ENCODE data around the gene ITIH6. TPM values are rescaled to one million over a fixed set of nuclear protein-coding genes. Genes with fewer than 3 reads are reported as not detected.
"Not testable (repeated sequence)": the region's sequence is repeated elsewhere in the genome, so short reads cannot be mapped to it uniquely, and the experiment has no call there.

The ITIH6 gene, protein sequence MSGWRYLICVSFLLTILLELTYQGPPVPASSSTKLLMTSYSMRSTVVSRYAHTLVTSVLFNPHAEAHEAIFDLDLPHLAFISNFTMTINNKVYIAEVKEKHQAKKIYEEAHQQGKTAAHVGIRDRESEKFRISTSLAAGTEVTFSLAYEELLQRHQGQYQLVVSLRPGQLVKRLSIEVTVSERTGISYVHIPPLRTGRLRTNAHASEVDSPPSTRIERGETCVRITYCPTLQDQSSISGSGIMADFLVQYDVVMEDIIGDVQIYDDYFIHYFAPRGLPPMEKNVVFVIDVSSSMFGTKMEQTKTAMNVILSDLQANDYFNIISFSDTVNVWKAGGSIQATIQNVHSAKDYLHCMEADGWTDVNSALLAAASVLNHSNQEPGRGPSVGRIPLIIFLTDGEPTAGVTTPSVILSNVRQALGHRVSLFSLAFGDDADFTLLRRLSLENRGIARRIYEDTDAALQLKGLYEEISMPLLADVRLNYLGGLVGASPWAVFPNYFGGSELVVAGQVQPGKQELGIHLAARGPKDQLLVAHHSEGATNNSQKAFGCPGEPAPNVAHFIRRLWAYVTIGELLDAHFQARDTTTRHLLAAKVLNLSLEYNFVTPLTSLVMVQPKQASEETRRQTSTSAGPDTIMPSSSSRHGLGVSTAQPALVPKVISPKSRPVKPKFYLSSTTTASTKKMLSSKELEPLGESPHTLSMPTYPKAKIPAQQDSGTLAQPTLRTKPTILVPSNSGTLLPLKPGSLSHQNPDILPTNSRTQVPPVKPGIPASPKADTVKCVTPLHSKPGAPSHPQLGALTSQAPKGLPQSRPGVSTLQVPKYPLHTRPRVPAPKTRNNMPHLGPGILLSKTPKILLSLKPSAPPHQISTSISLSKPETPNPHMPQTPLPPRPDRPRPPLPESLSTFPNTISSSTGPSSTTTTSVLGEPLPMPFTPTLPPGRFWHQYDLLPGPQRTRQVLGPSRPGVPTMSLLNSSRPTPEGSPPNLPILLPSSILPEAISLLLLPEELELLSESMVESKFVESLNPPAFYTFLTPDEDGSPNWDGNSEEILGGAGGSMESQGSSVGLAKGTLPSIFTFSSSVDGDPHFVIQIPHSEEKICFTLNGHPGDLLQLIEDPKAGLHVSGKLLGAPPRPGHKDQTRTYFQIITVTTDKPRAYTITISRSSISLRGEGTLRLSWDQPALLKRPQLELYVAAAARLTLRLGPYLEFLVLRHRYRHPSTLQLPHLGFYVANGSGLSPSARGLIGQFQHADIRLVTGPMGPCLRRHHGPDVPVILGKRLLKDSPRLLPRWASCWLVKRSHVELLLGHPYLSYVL
- not detected for total RNA-seq
- not detected for total RNA-seq (2013)

DNA sequence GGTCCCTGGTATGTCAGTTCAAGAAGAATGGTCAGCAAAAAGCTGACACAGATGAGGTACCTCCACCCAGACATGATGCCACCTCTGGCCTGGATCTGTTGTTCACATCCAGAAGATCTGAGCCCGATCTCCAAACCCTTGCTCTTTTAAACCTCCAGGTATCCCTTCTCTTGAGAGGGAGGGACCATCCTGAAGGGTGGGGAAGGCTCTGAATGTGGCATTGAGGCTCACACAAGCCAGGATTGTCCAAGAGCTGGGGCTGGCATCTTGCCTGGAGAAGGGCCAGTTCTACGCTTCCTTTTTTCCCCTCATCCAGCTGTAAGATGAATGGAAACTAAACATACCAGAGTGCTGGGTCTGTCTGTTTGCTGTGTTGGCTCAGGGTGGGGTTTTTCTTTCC, at the start of gene ITIH6:
Gene ITIH6 (minus strand): TSS at position 119 of the 400 bp plus-strand sequence. CDS start 45 bp downstream, at position 74.
- H3K9me3 Mint-ChIP-seq = no peaks in the 10 kb centered on the region

GRCh38 chrX:54847700-54848099, 49.6 kb upstream of the ITIH6 start:
- H3K36me3 ChIP-seq (ENCODE audit: control insufficient read depth, insufficient read depth, low read length); DNase-seq; H3K4me1 ChIP-seq (ENCODE audit: control insufficient read depth, insufficient read depth, low read length); H3K27me3 ChIP-seq (ENCODE audit: control insufficient read depth, insufficient read depth, low read length); H3K4me3 Mint-ChIP-seq; H3K27ac Mint-ChIP-seq; H3K9me3 ChIP-seq (ENCODE audit: control insufficient read depth, insufficient read depth, low read length); H3K27ac ChIP-seq (ENCODE audit: low read length); H3K36me3 Mint-ChIP-seq; H3K4me3 ChIP-seq (ENCODE audit: low read length); H3K9me3 Mint-ChIP-seq; H3K4me1 Mint-ChIP-seq; intact Hi-C loops (cut with micrococcal nuclease); ATAC-seq: not testable (repeated sequence)
- WGBS (ENCODE audit: insufficient coverage) = no CpG with 5 or more reads among the region's 2 CpGs
- peaks cover 10 to 24% of the 10 kb centered on the region in 2 donors for H3K27me3 Mint-ChIP-seq (ENCODE audit: low read depth in 2 of 2)

More for the DNA sequence above, at the start of gene ITIH6:
- Histone ChIP-seq H3K4me3 (ENCODE audit: low read length) (no peak within 1 kb of the TSS), H3K27me3 (ENCODE audit: control insufficient read depth, insufficient read depth, low read length) (no peaks in the 10 kb centered on the region), H3K36me3 (ENCODE audit: control insufficient read depth, insufficient read depth, low read length) (no peaks in the 10 kb centered on the region), H3K4me1 (ENCODE audit: control insufficient read depth, insufficient read depth, low read length) (no peaks in the 10 kb centered on the region), H3K9me3 (ENCODE audit: control insufficient read depth, insufficient read depth, low read length) (no peaks in the 10 kb centered on the region), H3K27ac (ENCODE audit: low read length) (no peak within 1 kb of the TSS)
- H3K36me3 Mint-ChIP-seq = no peaks in the 10 kb centered on the region
- ATAC-seq (no peak), DNase-seq (no peak)
- no peak within 1 kb of the TSS for H3K4me3 Mint-ChIP-seq
- WGBS (ENCODE audit: insufficient coverage) = no CpG with 5 or more reads among the region's 2 CpGs
- H3K27ac Mint-ChIP-seq = no peak within 1 kb of the TSS
- TF ChIP-seq, protein P1, sequence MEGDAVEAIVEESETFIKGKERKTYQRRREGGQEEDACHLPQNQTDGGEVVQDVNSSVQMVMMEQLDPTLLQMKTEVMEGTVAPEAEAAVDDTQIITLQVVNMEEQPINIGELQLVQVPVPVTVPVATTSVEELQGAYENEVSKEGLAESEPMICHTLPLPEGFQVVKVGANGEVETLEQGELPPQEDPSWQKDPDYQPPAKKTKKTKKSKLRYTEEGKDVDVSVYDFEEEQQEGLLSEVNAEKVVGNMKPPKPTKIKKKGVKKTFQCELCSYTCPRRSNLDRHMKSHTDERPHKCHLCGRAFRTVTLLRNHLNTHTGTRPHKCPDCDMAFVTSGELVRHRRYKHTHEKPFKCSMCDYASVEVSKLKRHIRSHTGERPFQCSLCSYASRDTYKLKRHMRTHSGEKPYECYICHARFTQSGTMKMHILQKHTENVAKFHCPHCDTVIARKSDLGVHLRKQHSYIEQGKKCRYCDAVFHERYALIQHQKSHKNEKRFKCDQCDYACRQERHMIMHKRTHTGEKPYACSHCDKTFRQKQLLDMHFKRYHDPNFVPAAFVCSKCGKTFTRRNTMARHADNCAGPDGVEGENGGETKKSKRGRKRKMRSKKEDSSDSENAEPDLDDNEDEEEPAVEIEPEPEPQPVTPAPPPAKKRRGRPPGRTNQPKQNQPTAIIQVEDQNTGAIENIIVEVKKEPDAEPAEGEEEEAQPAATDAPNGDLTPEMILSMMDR (IDR thresholded peaks at IDR 0.05) = no peak
- intact Hi-C loops (cut with micrococcal nuclease) = no loop called here
- H3K4me1 Mint-ChIP-seq = no peaks in the 10 kb centered on the region
- peaks cover 7 to 9% of the 10 kb centered on the region in 2 donors for H3K27me3 Mint-ChIP-seq (ENCODE audit: low read depth in 2 of 2)

GRCh38 chrX:54843050-54843449, 45.0 kb upstream of the ITIH6 start:
- H3K36me3 ChIP-seq (ENCODE audit: control insufficient read depth, insufficient read depth, low read length) = no peaks in the 10 kb centered on the region
- intact Hi-C loops (cut with micrococcal nuclease) = no loop called here
- H3K4me3 ChIP-seq (ENCODE audit: low read length) = no peak overlapping the region
- Mint-ChIP-seq H3K9me3 (no peaks in the 10 kb centered on the region), H3K27me3 (ENCODE audit: low read depth in 2 of 2) (peaks cover 10 to 29% of the 10 kb centered on the region in 2 donors), H3K36me3 (no peaks in the 10 kb centered on the region), H3K4me1 (peaks cover 7 to 8% of the 10 kb centered on the region in 2 donors), H3K27ac (no peak overlapping the region), H3K4me3 (no peak overlapping the region)
- H3K9me3 ChIP-seq (ENCODE audit: control insufficient read depth, insufficient read depth, low read length) = no peaks in the 10 kb centered on the region
- peaks cover 7% of the 10 kb centered on the region for H3K4me1 ChIP-seq (ENCODE audit: control insufficient read depth, insufficient read depth, low read length)
- WGBS (ENCODE audit: insufficient coverage) = no CpG with 5 or more reads among the region's 2 CpGs
- ATAC-seq (no peak), DNase-seq (no peak)
- TF ChIP-seq, protein P1 (IDR thresholded peaks at IDR 0.05) = no peak
- H3K27ac ChIP-seq (ENCODE audit: low read length) = no peak overlapping the region
- no peaks in the 10 kb centered on the region for H3K27me3 ChIP-seq (ENCODE audit: control insufficient read depth, insufficient read depth, low read length)

Data from natural killer cell (primary cell).